Measurements from ENCODE around the gene H2BK1. TPM values are rescaled to one million over a fixed set of nuclear protein-coding genes. Genes with fewer than 3 reads are reported as not detected.

Gene H2BK1
- total RNA-seq, 1 experiment from 2014 or later, result 0.69 TPM

GRCh38 chr7:151185762-151186639 lies 24.3 kb downstream of the H2BK1 start:
- ATAC-seq (no peak), DNase-seq (ENCODE audit: low read depth, low spot score) (no peak)
- intact Hi-C loops (cut with micrococcal nuclease), result no loop called here
- Histone ChIP-seq H3K4me3 (replicated peaks in 1 of 2; ENCODE audit: low read depth in 1 of 2, low read length in 2 of 2) (no peak overlapping the region), H2AFZ (ENCODE audit: low read depth, low read length, poor library complexity, severe bottlenecking) (no peak overlapping the region), H3K79me2 (ENCODE audit: insufficient read depth, low read length) (no peaks in the 10 kb centered on the region), H3K9ac (ENCODE audit: low read length) (no peak overlapping the region), H3K4me2 (ENCODE audit: low read length) (no peak overlapping the region), H3K36me3 (ENCODE audit: control insufficient read depth in 1 of 2, insufficient read depth in 2 of 2, low read length in 2 of 2) (no peaks in the 10 kb centered on the region), H4K20me1 (ENCODE audit: insufficient read depth) (no peaks in the 10 kb centered on the region), H3K27me3 (ENCODE audit: insufficient read depth, low read length) (no peaks in the 10 kb centered on the region), H3K27ac (ENCODE audit: low read depth, low read length) (no peak overlapping the region), H3K9me3 (ENCODE audit: control insufficient read depth in 1 of 2, insufficient read depth in 1 of 2, low read depth in 1 of 2, low read length in 2 of 2) (no peaks in the 10 kb centered on the region), H3K9me2 (ENCODE audit: insufficient read depth) (no peaks in the 10 kb centered on the region), H3K4me1 (ENCODE audit: control insufficient read depth in 1 of 2, insufficient read depth in 2 of 2, low read length in 2 of 2) (no peaks in the 10 kb centered on the region)
- TF ChIP-seq ZNF274 (IDR thresholded peaks at IDR 0.05; ENCODE audit: low read depth, low read length) (no peak), YY1 (IDR thresholded peaks at IDR 0.05; ENCODE audit: extremely low read depth, insufficient replicate concordance, low read depth, low read length) (no peak), CBX3 (IDR thresholded peaks at IDR 0.05; ENCODE audit: low read depth) (no peak), EZH2 (IDR thresholded peaks at IDR 0.05) (no peak), CTCF (IDR thresholded peaks at IDR 0.05 in 2 of 3, conservative IDR thresholded peaks at IDR 0.05 in 1 of 3; ENCODE audit: borderline replicate concordance in 1 of 3, insufficient read depth in 1 of 3, low read depth in 2 of 3, low read length in 2 of 3) (no peak), ELF1 (IDR thresholded peaks at IDR 0.05; ENCODE audit: borderline replicate concordance, low read depth) (no peak), TCF7L2 (IDR thresholded peaks at IDR 0.05; ENCODE audit: borderline replicate concordance, extremely low read depth, insufficient read depth, insufficient read length) (no peak), POLR2AphosphoS5 (IDR thresholded peaks at IDR 0.05; ENCODE audit: low read depth, low read length) (no peak)
- ChIA-PET RAD21 (ENCODE audit: low non-redundant PET in 1 of 2, low total read pairs in 2 of 2, uncharacterized antibody in 2 of 2, unreplicated experiment in 2 of 2) (no interaction called here), CTCF (no interaction called here), POLR2A (no interaction called here)
- BruUV-seq (replicated peaks), result no TSS peak

Measured in HCT116 (cell line).